Measurements from ENCODE around the gene CDC42BPB.

CDC42BPB gene

GRCh38 chr14:102971836-102972606 lies 85.3 kb downstream of the CDC42BPB start:
- FAIRE-seq = no peak
- DNase-seq (ENCODE audit: insufficient read length, low spot score) = no peak
- TF ChIP-seq POU2F2 (IDR thresholded peaks at IDR 0.05; ENCODE audit: low read depth, low read length) (no peak), POLR2A (IDR thresholded peaks at IDR 0.05; ENCODE audit: low read depth, low read length) (no peak), TAF1 (IDR thresholded peaks at IDR 0.05; ENCODE audit: low read depth, low read length) (no peak), PAX5 (IDR thresholded peaks at IDR 0.05; ENCODE audit: insufficient read depth, low read length, severe bottlenecking) (no peak), SPI1 (IDR thresholded peaks at IDR 0.05; ENCODE audit: low read depth, low read length) (no peak), POLR2AphosphoS5 (IDR thresholded peaks at IDR 0.05; ENCODE audit: low read depth, low read length) (no peak)

GRCh38 chr14:102971314-102971713 lies 86.0 kb downstream of the CDC42BPB start:
- TF ChIP-seq POLR2A (IDR thresholded peaks at IDR 0.05; ENCODE audit: low read depth, low read length) = no peak
- TF ChIP-seq TAF1 (IDR thresholded peaks at IDR 0.05; ENCODE audit: low read depth, low read length) = no peak
- no peak for TF ChIP-seq PAX5 (IDR thresholded peaks at IDR 0.05; ENCODE audit: insufficient read depth, low read length, severe bottlenecking)
- TF ChIP-seq SPI1 (IDR thresholded peaks at IDR 0.05; ENCODE audit: low read depth, low read length) = no peak
- no peak for TF ChIP-seq POLR2AphosphoS5 (IDR thresholded peaks at IDR 0.05; ENCODE audit: low read depth, low read length)
- TF ChIP-seq POU2F2 (IDR thresholded peaks at IDR 0.05; ENCODE audit: low read depth, low read length) = no peak
- DNase-seq (ENCODE audit: insufficient read length, low spot score) (no peak), FAIRE-seq (no peak)

GRCh38 chr14:102970496-102970895 lies 86.9 kb downstream of the CDC42BPB start:
- TF ChIP-seq POLR2AphosphoS5 (IDR thresholded peaks at IDR 0.05; ENCODE audit: low read depth, low read length) (no peak), TAF1 (IDR thresholded peaks at IDR 0.05; ENCODE audit: low read depth, low read length) (no peak), PAX5 (IDR thresholded peaks at IDR 0.05; ENCODE audit: insufficient read depth, low read length, severe bottlenecking) (no peak), SPI1 (IDR thresholded peaks at IDR 0.05; ENCODE audit: low read depth, low read length) (no peak), POU2F2 (IDR thresholded peaks at IDR 0.05; ENCODE audit: low read depth, low read length) (no peak), POLR2A (IDR thresholded peaks at IDR 0.05; ENCODE audit: low read depth, low read length) (no peak)
- FAIRE-seq = no peak
- DNase-seq (ENCODE audit: insufficient read length, low spot score) = no peak

- TF ChIP-seq PAX5 (IDR thresholded peaks at IDR 0.05; ENCODE audit: insufficient read depth, low read length, severe bottlenecking) = no peak
- TF ChIP-seq POLR2A (IDR thresholded peaks at IDR 0.05; ENCODE audit: low read depth, low read length) = no peak
- TF ChIP-seq TAF1 (IDR thresholded peaks at IDR 0.05; ENCODE audit: low read depth, low read length) = no peak
- no peak for TF ChIP-seq POLR2AphosphoS5 (IDR thresholded peaks at IDR 0.05; ENCODE audit: low read depth, low read length)
- TF ChIP-seq SPI1 (IDR thresholded peaks at IDR 0.05; ENCODE audit: low read depth, low read length) = no peak
- TF ChIP-seq POU2F2 (IDR thresholded peaks at IDR 0.05; ENCODE audit: low read depth, low read length) = no peak
- DNase-seq (ENCODE audit: insufficient read length, low spot score) (no peak), FAIRE-seq (no peak)
Observed at GRCh38 chr14:102969901-102970300, 87.4 kb downstream of the CDC42BPB start.

GRCh38 chr14:102969060-102969791 lies 88.1 kb downstream of the CDC42BPB start:
- DNase-seq (ENCODE audit: insufficient read length, low spot score) = no peak
- FAIRE-seq = no peak
- no peak for TF ChIP-seq POLR2AphosphoS5 (IDR thresholded peaks at IDR 0.05; ENCODE audit: low read depth, low read length)
- TF ChIP-seq POLR2A (IDR thresholded peaks at IDR 0.05; ENCODE audit: low read depth, low read length) = no peak
- TF ChIP-seq SPI1 (IDR thresholded peaks at IDR 0.05; ENCODE audit: low read depth, low read length) = no peak
- no peak for TF ChIP-seq TAF1 (IDR thresholded peaks at IDR 0.05; ENCODE audit: low read depth, low read length)
- no peak for TF ChIP-seq POU2F2 (IDR thresholded peaks at IDR 0.05; ENCODE audit: low read depth, low read length)
- TF ChIP-seq PAX5 (IDR thresholded peaks at IDR 0.05; ENCODE audit: insufficient read depth, low read length, severe bottlenecking) = no peak

- no peak for TF ChIP-seq PAX5 (IDR thresholded peaks at IDR 0.05; ENCODE audit: insufficient read depth, low read length, severe bottlenecking)
- TF ChIP-seq POLR2AphosphoS5 (IDR thresholded peaks at IDR 0.05; ENCODE audit: low read depth, low read length) = no peak
- TF ChIP-seq POLR2A (IDR thresholded peaks at IDR 0.05; ENCODE audit: low read depth, low read length) = no peak
- TF ChIP-seq SPI1 (IDR thresholded peaks at IDR 0.05; ENCODE audit: low read depth, low read length) = no peak
- TF ChIP-seq POU2F2 (IDR thresholded peaks at IDR 0.05; ENCODE audit: low read depth, low read length) = no peak
- no peak for TF ChIP-seq TAF1 (IDR thresholded peaks at IDR 0.05; ENCODE audit: low read depth, low read length)
- FAIRE-seq (no peak), DNase-seq (ENCODE audit: insufficient read length, low spot score) (no peak)
Observed at GRCh38 chr14:102968306-102968705, 89.0 kb downstream of the CDC42BPB start.

GRCh38 chr14:102967506-102967795 lies 89.9 kb downstream of the CDC42BPB start:
- no peak for FAIRE-seq
- TF ChIP-seq POLR2AphosphoS5 (IDR thresholded peaks at IDR 0.05; ENCODE audit: low read depth, low read length) (no peak), POU2F2 (IDR thresholded peaks at IDR 0.05; ENCODE audit: low read depth, low read length) (no peak), PAX5 (IDR thresholded peaks at IDR 0.05; ENCODE audit: insufficient read depth, low read length, severe bottlenecking) (no peak)
- no peak for DNase-seq (ENCODE audit: insufficient read length, low spot score)

- FAIRE-seq (no peak), DNase-seq (ENCODE audit: insufficient read length, low spot score) (no peak)
- no peak for TF ChIP-seq TAF1 (IDR thresholded peaks at IDR 0.05; ENCODE audit: low read depth, low read length)
- no peak for TF ChIP-seq POLR2A (IDR thresholded peaks at IDR 0.05; ENCODE audit: low read depth, low read length)
- no peak for TF ChIP-seq POLR2AphosphoS5 (IDR thresholded peaks at IDR 0.05; ENCODE audit: low read depth, low read length)
- no peak for TF ChIP-seq PAX5 (IDR thresholded peaks at IDR 0.05; ENCODE audit: insufficient read depth, low read length, severe bottlenecking)
- TF ChIP-seq POU2F2 (IDR thresholded peaks at IDR 0.05; ENCODE audit: low read depth, low read length) = no peak
Observed at GRCh38 chr14:102966681-102967505, 90.5 kb downstream of the CDC42BPB start.
